ENCODE results near the gene ACOXL.

Gene ACOXL

GRCh38 chr2:111045771-111046444 is 313.5 kb downstream of the ACOXL start:
- no peak for DNase-seq

GRCh38 chr2:111046670-111047069 is 314.3 kb downstream of the ACOXL start:
- no peak for DNase-seq

GRCh38 chr2:111048856-111049768 is 316.7 kb downstream of the ACOXL start:
- peak; percentile 27 for DNase-seq

- peak; percentile 51 for DNase-seq
Observed at GRCh38 chr2:111049792-111050640, 317.6 kb downstream of the ACOXL start.

- DNase-seq: peak; percentile 57
Observed at GRCh38 chr2:111050701-111051376, 318.5 kb downstream of the ACOXL start.

DNA sequence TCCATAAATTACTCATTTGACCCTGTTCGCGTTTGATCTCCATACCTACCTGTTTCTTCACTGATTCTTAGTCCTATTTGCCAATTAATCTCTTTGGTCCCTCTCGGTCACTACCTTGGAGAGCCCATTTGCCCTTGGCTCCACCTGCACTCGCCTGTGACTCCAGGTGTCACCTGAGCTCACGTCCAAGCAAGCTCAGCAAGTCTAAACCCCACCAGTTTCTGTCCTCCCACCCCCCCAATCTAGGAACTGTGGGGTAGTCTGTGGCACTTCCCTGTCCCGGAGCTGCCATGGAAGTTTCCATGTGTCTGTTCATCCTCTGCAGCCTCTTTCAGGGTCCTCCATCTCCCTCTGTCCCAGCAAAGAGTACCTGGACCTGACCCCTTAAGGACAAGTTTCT is 320.2 kb downstream of the ACOXL start:
- no peak for DNase-seq

DNA sequence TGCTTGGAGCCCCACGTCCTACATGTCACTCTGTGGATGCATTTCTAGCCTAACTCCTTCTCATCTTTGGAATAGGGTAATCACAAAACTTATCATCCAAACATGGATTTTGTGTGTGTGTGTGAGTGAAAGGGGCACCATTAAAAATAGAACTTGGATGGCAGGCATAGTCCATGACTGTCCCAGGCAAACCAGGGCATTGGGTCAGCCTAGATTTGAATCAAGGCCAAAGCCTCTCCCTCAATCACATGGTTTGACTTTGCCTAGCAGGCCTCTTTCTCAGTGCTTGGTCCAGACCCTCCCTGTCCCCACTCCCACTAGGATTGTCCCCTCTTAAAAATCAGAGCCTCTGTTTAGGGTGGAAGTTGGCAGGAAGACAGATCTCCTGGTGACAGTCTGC is 320.9 kb downstream of the ACOXL start:
- DNase-seq: no peak

GRCh38 chr2:111053825-111054515 is 321.6 kb downstream of the ACOXL start:
- DNase-seq: no peak

GRCh38 chr2:111054791-111055691 is 322.7 kb downstream of the ACOXL start:
- peak; percentile 80 for DNase-seq

GRCh38 chr2:111055735-111056134 is 323.4 kb downstream of the ACOXL start:
- DNase-seq: no peak

DNA sequence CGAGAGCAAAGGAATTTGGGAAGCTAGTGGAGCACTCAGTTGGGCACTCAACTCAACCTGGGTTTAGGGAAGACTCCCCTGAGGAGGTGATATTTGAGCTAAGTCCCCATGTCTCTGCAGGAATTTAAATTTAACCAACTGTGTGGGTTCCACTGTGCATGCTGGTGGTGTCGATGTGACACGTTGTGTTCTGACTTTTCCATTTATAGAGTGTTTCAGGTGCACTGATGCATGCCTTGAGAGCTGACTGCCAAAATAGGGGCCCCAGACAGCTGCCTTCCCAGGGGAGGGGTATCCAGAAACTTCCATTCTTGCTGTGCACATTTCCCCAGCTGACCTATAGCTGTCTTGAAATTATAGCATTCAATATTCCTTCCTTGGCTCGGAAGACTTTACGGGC is 324.7 kb downstream of the ACOXL start:
- no peak for DNase-seq

GRCh38 chr2:111057721-111058120 is 325.3 kb downstream of the ACOXL start:
- no peak for DNase-seq

- no peak for DNase-seq
Observed at GRCh38 chr2:111058264-111058663, 325.9 kb downstream of the ACOXL start.

DNA sequence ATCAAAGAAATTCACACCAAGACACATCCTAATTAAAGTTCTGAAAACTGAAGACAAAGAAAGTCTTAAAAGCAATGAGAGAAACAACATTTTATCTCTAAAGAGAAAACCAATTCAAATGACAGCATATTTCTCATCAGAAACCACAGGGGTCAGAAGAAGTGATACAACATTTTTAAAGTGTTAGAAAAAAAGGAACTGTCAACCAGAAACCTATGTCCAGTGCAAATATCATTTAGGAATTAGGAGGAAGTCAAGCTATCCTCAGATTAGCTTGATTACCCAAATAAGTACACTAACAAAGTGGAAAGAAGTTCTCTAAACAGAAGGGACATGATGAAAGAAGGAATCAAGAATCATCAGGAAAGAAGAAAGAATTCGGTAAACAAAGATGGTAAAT is 328.8 kb downstream of the ACOXL start:
- DNase-seq: no peak

DNA sequence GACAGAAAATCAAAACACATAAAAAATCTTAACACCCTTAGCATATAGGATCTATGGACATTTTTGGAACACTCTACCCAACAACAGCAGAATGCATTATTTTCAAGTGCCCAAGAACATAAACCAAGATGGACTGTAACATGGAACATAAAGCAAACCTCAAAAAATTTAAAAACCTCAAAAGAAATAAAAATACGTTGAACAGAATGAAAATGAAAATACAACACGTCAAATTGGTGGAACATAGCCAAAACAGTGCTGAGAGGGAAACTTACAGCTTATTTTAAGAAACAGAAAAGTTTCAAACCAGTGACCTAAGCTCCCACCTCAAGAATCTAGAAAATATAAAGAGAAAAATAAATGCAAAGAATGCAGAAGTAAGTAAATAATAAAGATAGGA is 330.0 kb downstream of the ACOXL start:
- no peak for DNase-seq

GRCh38 chr2:111066062-111066593 is 333.8 kb downstream of the ACOXL start:
- no peak for DNase-seq

DNA sequence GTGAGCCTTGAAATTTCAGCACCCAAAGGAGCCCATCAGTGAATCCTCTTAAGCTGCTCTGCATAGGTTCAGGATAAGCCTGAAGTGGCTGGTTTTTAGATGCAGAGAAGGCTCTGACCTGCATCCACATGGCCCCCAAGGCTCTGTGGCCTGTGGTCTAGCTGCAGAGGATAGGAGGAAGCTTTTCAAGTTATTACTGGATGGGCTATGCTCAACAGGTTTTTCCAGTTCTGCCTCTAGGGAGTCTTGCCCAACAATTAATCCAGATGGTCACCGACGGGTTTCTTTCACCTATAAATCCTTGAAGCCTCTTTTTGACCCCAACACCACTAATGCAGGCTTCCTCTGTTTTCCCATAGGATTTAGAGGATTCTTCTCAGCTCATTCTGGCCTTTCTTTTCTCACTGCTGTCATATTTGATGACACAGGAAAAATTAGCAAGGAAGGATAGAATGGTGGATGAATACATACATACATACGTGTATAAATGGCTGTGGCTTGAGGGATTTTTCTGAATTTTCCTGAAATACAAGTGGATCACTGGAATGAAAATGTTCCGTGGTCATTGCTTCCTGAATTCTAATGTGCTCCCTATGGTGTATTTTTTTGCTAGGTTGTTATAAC is 336.2 kb downstream of the ACOXL start:
- no peak for DNase-seq

DNA sequence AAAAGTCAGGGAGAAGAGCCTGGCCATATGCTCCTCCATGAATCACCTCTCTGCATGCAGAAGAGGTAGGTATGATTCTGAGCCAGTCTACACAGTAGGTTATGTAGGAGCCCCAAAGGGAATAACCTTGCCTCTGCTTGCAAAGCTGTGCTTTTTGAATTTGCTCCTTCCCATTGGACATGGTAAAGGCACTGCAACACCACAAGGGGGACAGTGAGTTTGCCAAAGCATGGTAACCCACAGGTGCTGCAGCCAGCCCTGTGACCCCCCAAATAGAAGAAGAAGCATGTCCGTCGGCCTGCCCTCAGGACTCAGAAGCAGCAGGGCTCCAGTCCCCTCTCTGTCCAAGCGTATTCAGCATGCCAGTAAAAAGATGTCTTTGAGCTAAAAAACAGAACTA is 337.3 kb downstream of the ACOXL start:
- no peak for DNase-seq

- DNase-seq: no peak
Observed at GRCh38 chr2:111071600-111072171, 339.3 kb downstream of the ACOXL start.

Measured in NK-92 treated with Interleukin-12 subunit alpha and Interleukin-12 subunit beta, amount 100 ng/mL, for 24 hours (cell line).